Measurements from ENCODE around the gene PLPP3.

DNA sequence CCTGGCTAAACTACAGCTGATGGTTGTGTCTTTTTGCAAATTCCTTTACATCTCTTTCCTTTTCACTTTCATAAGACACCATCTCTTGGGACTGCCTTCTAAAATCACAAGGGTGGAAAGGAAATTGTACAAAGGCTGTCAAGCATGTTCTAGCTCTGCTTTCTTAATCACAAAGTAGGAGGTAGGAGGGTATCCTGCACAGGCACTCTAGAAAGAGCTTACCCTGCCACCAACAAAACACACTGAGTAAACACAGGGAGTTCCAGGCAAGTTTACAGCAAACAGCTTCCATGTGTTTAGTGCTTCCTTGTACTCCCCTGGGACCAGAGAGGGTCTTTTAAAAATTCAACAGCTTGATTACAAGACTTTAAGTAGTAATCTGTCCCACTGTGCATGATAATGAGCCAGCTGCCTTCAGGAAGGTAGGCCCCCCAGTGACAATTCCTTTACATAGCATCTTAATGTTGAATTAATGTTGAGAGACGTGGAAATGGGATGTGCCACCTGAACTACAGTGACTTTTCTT lies 2.4 kb downstream of the PLPP3 start:
- TF ChIP-seq POLR2AphosphoS5 (IDR thresholded peaks at IDR 0.05; ENCODE audit: low read depth, low read length) (no peak), TAF1 (IDR thresholded peaks at IDR 0.05; ENCODE audit: borderline replicate concordance, insufficient read depth, low read length) (no peak), SIN3A (IDR thresholded peaks at IDR 0.05; ENCODE audit: borderline replicate concordance, insufficient read depth, low read length) (no peak)

All from PFSK-1 (cell line).